Fibroblast of the conjunctiva (primary cell): ENCODE results near the gene DAO.
A peak's percentile ranks its signal among the peaks of the same experiment; 100 is the strongest.
"Not testable (repeated sequence)": the region's sequence is repeated elsewhere in the genome, so short reads cannot be mapped to it uniquely, and the experiment has no call there.

Source experiments
- DNase-seq: peaks from one replicate; pipeline ENCODE4 v3.0.0-alpha.2; 2010; ENCODE audit warnings: low read depth

DAO gene

GRCh38 chr12:108879615-108880254 is at the start of gene DAO:
DAO (plus strand) TSS chr12:108880092; CDS start chr12:108885007, 4,915 bp downstream.
- no peak for DNase-seq

GRCh38 chr12:108831309-108831991 is 48.4 kb upstream of the DAO start:
- no peak for DNase-seq

GRCh38 chr12:108832208-108832607 is 47.7 kb upstream of the DAO start:
- no peak for DNase-seq

DNA sequence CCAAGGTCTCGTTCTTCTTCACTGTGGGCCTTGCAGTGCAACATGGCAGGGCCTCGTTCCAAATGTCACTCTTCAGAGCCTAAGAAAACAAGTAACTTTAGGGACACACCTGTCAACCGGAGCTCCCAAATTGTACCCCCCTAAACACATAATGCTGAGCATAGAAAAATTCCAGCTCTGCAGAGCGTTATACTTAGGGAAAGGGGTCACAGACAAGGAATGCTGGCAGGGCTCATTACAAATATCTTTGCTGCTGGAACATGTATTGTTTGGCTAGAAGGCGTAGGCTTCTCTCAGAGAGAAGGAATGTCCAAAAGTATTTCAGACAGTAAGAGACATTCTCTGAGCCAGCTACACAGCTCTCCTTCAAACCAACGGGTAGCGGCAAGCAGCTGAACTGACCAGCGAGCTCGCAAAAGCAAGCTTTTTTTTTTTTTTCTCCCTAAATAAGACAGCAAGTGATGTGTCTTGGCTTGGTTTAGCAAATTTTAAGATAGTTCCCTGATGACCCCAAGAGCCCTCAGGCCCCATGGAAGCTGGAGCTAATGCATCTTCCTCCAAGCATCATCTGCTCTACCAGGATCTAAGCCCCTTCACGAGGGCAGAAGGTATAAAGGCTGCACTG is 47.0 kb upstream of the DAO start:
- DNase-seq, result peak; percentile 81

GRCh38 chr12:108833355-108833733 is 46.5 kb upstream of the DAO start:
- DNase-seq, result peak; percentile 56

- no peak for DNase-seq
Measured at GRCh38 chr12:108833757-108834472, 46.0 kb upstream of the DAO start.

DNA sequence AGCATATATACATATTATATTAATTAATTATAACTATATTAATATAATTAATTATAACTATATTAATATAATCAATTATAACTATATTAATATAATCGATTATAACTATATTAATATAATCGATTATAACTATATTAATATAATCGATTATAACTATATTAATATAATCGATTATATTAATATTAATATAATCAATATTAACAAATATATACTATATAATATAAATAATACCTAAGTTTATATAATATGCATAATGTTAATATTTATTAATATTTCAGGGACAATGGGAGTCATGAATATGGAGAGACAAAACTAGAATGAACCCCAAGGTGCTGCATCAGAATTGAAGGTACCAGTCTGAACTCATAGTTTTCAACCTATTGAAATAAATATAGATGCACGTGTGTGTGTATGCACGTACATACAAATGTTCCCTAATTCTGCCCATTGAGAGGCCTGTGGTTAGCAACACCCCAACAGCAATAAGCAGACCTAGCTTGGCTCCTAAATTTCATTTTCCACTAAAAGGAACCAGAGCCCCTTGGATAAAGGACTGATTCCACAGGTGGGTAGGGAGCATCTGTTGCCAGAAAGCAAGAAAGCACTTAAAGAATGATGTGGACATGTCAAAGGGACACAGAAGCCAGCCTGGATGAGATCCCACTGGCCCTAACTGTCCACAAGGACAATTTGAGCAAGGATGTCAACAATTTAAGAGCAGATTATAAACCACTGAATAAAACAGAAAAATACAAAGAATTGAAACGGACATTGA is 43.8 kb upstream of the DAO start:
- DNase-seq, result no peak

DNA sequence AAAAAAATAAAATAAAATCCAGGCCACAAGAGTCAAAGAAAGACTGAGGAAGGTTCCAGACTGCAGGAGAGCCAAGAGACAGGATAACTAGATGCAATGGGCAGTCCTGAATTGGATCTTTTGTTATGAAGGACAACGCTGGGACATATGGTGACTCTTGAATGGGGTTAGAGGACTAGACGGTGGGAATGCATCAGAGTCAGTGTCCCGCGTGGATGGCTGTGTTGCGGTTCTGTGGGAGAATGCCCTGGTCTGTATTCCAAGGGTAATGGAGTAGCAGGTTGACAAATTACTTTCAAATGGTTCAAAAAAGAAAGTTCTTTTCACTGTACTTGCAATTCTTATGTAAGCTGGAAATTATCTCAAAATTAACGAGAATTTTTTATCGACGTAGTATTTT is 42.7 kb upstream of the DAO start:
- no peak for DNase-seq

DNA sequence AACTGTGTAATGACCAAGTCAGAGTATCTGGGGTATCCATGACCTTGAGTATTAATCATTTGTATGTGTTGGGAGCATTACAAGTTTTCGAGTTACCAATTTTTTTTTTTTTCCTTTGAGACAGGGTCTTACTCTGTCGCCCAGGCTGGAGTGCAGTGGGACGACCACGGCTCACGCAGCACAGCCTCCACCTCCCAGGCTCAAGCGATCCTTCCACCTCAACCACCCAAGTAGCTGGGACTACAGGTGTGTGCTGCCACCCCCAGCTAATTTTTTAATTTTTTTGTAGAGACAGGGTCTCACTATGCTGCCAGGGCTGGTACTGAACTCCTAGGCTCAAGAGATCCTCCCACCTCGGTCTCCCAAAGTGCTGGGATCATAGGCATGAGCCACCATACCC is 42.2 kb upstream of the DAO start:
- no peak for DNase-seq

GRCh38 chr12:108838194-108839017 is 41.5 kb upstream of the DAO start:
- peak; percentile 96 for DNase-seq

- DNase-seq, result no peak
Measured at GRCh38 chr12:108839018-108839889, 40.6 kb upstream of the DAO start.

- DNase-seq, result no peak
Measured at GRCh38 chr12:108839890-108840230, 40.0 kb upstream of the DAO start.

DNA sequence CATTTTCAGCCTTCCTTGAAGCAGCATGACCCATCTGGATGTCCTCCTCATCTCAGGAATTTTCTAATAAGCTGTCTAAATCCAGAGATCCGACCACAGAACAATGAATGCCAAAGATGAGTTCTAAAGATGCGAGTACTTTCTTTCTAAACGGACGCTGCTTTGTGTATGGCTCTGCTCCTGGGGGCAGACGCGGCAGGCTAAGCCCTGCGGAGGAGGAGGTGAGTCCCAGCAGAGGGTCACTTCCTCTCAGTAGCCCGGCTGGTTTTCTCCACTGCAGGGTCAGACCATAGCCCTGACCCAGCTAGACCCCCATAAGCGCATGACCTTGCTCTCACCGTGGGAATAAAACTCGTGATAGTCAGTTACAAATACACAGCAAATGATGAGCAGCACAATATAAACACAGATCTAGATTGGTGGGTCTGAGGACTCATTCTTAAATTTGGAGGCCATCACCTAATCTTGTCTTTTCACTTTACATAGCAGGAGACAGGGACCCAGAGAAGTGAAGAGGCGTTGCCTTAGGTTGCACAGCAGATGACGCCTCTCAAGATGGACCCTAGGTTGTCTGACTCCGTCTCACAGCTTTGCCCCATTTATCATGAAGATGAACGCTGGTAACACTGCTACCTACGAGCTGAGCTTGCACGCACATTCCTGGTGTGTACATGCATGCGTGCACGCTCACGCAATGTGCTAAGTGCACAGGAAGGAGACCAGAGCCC is 39.1 kb upstream of the DAO start:
- no peak for DNase-seq

DNA sequence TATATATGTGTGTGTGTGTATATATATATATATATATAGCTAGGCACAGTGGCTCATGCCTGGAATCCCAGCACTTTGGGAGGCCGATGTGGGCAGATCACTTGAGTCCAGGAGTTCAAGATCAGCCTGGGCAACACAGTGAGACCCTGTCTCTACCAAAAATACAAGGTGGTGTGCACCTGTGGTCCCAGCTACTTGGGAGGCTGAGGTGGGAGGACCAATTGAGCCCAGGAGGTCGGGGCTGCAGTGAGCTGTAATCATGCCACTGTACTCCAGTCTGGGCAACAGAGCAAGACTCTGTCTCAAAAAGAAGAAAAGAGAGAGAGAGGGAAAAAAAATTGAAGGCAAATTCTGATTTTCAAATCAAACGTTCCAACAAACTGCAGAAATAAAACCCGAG is 38.1 kb upstream of the DAO start:
- DNase-seq, result not testable (repeated sequence)

DNA sequence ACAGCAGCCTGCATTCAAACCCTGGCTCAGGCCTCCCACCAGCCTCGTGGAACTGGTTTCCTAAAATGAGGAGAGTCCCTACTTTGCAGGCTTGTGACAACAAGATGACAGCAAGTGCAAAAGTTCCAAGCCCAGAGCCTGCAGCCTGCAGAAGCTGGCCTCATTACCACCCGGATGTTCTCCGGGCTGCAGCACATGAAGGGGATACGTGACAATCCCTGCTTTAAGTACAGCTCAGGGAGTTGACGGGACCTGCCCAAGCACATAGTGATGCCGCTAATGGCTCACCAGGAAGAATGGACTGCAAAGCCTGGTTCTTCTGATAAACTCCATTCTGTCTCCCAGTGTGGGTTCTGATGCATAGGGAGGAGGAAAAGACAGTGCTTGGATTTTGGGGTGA is 37.5 kb upstream of the DAO start:
- DNase-seq, result no peak

DNA sequence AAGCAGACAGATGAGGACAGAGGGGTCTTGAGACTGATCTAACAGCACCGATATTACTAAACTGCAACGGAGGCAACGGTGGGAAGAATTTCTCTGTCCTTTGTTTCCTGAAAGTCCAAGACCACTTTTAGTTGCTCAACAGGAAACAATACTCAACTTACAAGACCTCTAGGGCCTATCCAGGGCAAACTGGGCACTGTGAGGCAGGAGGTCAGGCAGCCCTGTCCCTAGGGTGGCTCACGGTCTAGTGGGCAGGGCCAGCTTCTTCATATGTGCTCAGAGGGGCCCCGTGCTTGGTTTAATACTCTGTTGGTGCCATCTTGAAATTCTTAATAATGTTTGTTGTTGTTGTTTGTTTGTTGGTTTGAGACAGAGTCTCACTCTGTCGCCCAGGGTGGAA is 36.7 kb upstream of the DAO start:
- DNase-seq, result no peak

DNA sequence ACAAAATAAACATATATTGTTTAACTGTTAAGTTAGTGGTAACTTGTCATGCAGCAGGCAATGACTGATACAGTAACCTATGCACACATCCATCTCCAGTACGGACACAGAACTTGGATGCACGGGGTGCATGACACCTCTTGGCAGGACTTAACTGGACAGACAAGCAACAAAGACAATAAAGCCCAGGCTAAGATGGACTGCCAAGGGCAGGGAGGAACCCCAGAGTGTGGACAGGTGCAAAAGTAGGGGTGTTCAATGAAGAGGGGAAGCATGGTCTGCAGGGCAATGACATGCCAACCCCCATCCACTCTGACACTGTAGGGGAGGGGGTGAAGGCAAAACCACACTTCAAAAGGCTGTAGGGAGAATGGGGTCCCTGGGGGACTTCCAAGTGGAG is 34.2 kb upstream of the DAO start:
- no peak for DNase-seq

DNA sequence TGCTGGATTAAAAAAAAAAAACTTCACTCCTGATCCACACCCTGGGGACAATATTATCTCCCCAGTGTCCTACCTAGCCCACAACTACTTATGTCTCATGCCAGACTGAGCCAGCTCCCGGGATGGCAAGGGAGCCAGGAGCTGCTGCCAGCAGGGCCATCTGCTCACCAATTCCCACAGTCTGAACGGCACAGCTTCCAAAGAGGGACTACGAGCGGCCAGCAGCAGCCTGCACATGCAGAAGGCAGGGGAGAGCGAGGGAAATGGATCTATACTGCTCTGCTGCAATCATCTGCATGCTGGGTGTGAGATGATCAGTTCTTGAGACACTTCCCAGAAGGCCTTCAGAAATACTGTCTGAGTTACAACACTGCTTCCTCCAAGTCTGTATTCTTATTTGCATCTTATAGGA is 33.6 kb upstream of the DAO start:
- DNase-seq, result no peak

DNA sequence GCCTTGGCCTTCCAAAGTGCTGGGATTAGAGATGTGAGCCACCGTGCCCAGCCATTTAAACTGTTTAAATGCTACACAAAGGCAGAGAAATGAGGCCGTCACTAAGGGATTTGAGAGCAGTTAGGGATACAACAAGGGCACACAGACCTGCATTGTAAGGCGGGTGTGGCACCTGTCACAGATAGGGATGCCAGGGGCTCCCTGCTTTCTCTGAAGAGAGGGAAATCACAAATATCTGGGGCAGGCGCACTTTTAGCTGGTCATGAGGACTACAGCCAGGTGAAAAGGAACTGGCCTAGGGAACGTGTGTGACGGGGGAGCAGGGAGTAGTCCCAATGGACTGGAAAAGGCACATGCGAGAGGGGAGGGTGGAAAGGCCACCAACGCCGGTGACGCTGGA is 32.2 kb upstream of the DAO start:
- DNase-seq, result no peak

DNA sequence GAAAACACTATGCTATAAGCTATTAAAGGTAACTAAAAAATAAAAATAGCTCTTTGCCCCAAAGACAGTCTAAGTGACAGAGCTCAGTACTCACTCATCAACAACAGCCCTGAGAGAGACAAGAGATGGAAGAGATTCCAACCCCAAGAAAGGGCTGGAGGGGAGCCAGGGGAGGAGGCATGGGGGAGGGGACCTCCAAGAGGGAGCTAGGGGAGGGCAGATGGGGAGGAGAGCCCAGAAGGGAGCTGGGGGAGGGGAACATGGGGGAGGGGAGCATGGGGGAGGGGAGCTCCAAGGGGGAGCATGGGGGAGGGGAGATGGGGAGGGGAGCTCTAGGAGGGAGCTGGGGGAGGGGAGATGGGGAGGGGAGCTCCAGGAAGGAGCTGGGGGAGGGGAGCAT is 30.2 kb upstream of the DAO start:
- DNase-seq, result no peak
